ENCODE data around the gene ANAPC13.

DNA sequence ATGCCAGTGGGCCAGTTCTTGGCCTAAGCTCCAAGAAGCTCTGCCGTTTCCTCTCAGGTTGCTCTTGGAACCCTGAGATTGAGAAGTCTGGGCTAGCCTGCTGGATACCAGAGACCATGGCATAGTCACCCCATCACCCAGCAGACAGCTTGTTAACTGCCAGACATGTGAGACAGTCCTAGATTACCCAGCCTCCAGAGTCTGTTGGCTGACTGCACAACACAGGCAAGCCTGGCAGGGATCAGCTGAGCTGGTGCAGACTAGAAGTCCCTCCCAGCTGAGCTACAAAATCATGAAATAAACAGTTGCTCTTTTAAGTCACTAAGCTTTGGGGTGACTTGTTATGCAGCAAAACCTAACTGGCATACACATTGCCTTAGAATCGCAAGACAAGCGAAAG is 5.2 kb downstream of the ANAPC13 start:
- TF ChIP-seq, protein P1, sequence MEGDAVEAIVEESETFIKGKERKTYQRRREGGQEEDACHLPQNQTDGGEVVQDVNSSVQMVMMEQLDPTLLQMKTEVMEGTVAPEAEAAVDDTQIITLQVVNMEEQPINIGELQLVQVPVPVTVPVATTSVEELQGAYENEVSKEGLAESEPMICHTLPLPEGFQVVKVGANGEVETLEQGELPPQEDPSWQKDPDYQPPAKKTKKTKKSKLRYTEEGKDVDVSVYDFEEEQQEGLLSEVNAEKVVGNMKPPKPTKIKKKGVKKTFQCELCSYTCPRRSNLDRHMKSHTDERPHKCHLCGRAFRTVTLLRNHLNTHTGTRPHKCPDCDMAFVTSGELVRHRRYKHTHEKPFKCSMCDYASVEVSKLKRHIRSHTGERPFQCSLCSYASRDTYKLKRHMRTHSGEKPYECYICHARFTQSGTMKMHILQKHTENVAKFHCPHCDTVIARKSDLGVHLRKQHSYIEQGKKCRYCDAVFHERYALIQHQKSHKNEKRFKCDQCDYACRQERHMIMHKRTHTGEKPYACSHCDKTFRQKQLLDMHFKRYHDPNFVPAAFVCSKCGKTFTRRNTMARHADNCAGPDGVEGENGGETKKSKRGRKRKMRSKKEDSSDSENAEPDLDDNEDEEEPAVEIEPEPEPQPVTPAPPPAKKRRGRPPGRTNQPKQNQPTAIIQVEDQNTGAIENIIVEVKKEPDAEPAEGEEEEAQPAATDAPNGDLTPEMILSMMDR (IDR thresholded peaks at IDR 0.05), result no peak
- no peak for TF ChIP-seq POLR2A (IDR thresholded peaks at IDR 0.05)

Measured in body of pancreas (tissue), 4 donors.